ENCODE measurements around the gene IGFLR1.

Gene IGFLR1

DNA sequence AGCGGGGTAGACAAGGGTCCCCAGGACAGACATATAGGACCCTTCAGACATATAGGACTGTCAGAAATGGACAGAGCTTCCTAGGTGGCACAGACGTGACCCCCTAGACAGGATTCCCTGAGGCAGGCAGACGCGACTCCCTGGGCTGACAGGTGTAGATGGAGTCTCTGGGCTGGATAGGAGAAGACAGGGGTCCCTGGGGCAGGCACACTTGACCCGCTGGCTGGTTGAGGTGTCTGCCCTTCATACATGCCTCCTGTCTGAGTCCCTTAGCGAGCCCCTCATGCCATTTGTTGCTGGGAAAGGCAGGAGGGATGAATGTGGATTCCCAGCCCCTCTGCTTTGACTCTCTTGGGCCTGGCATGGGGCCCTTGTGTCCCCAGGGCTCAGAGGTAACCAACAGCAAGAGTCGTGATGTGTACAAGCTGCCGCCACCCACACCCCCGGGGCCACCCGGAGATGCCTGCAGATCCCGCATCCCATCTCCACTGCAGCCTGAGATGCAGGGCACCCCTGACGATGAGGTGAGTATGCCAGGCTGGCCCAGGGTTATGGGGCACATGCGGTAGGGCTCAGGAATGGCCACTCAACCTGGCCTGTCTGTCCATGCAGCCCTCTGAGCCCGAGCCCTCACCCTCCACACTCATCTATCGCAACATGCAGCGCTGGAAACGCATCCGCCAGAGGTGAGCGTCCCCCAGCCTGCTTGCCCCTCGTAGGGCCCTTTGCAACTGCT is 11.6 kb upstream of the IGFLR1 start:
- no peaks in the 10 kb centered on the region for H3K9me3 ChIP-seq (ENCODE audit: control insufficient read depth, insufficient read depth, low read length)
- H3K36me3 ChIP-seq (ENCODE audit: control insufficient read depth, insufficient read depth, low read length): peaks cover 8% of the 10 kb centered on the region; the same call in 1 of the 2 replicates
- H3K27ac ChIP-seq (ENCODE audit: low read depth, low read length): no peak overlapping the region
- H3K9ac ChIP-seq (ENCODE audit: low read depth, low read length): no peak overlapping the region
- H3K4me1 ChIP-seq (ENCODE audit: control insufficient read depth, insufficient read depth, low read length): peaks cover 9% of the 10 kb centered on the region; the same call in 1 of the 2 replicates
- peaks cover 3% of the 10 kb centered on the region; the same call in 1 of the 2 replicates for H3K27me3 ChIP-seq (ENCODE audit: control insufficient read depth, insufficient read depth, low read length)
- no peak overlapping the region for H3K4me3 ChIP-seq (ENCODE audit: low read depth, low read length)

DNA sequence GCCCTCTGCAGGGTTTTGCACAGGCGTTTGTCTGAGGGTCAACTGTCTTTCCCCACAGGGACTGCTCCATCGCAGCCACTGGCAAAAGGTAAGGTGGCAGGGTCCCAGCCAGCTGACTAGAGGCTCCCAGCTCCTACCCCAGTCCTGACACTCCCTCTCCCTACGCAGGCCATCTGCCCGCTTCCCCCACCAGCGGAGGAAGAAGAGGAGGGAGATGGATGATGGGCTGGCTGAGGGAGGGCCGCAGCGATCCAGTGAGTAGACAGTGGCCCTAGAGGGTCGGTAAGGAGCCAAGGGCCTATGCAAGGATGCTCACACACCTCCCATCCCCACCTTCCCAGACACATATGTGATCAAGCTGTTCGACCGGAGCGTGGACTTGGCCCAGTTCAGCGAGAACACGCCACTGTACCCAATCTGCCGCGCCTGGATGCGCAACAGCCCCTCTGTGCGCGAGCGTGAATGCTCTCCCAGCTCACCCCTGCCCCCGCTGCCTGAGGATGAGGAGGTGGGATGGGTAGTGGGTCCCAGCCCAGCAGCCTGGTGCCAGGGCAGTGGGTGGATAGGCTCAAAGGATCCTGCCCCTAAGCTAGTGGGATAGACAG is 10.6 kb upstream of the IGFLR1 start:
- H3K9ac ChIP-seq (ENCODE audit: low read depth, low read length): no peak overlapping the region
- no peaks in the 10 kb centered on the region for H3K9me3 ChIP-seq (ENCODE audit: control insufficient read depth, insufficient read depth, low read length)
- H3K4me3 ChIP-seq (ENCODE audit: low read depth, low read length): no peak overlapping the region
- H3K27ac ChIP-seq (ENCODE audit: low read depth, low read length): no peak overlapping the region
- H3K27me3 ChIP-seq (ENCODE audit: control insufficient read depth, insufficient read depth, low read length): peaks cover 3% of the 10 kb centered on the region; the same call in 1 of the 2 replicates
- H3K36me3 ChIP-seq (ENCODE audit: control insufficient read depth, insufficient read depth, low read length): peaks cover 8% of the 10 kb centered on the region; the same call in 1 of the 2 replicates
- H3K4me1 ChIP-seq (ENCODE audit: control insufficient read depth, insufficient read depth, low read length): peaks cover 9% of the 10 kb centered on the region; the same call in 1 of the 2 replicates

DNA sequence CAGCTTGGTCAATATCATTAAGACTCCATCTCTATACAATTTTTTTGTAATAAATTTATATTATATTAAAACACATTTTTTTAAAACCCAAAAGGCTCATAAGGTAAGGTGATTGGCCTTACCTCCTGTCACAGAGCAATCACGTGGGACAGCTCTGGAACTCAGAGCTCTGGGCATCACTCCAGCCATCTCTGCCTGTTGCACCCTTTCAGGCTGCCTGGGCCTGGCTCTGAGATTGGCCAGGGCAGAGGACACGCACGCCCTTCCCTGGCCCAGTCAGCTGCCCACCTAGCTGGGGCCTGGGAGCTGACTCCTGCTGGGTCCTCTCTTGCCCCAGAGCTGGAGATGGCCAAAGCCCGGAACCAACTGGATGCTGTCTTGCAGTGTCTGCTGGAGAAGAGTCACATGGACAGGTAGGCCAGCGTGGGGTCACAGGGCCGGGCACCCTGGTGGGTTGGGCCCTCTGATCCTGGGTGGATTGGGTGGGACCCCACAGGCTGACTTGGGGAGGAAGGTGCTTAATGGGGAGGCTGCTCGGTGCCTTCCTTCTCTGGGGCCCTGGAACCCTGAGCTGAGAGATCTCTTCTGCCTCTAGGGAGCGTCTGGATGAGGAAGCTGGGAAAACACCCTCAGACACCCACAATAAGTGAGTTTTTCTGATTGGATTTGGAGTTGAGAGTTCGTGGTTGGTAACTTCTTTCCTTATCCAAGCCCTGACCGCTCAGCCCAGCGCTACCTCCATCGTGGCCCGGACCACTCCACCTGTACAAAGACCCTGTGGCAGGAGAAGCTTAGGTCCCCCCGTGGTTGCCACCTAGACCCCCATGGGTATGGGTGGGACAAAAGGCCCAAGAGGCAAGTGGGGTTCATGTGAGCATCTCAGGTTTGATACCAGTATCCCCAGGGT is 9.8 kb upstream of the IGFLR1 start:
- H3K27me3 ChIP-seq (ENCODE audit: control insufficient read depth, insufficient read depth, low read length): peaks cover 3% of the 10 kb centered on the region; the same call in 1 of the 2 replicates
- no peaks in the 10 kb centered on the region for H3K9me3 ChIP-seq (ENCODE audit: control insufficient read depth, insufficient read depth, low read length)
- H3K4me1 ChIP-seq (ENCODE audit: control insufficient read depth, insufficient read depth, low read length): peaks cover 7% of the 10 kb centered on the region; the same call in 1 of the 2 replicates
- no peak overlapping the region for H3K4me3 ChIP-seq (ENCODE audit: low read depth, low read length)
- H3K27ac ChIP-seq (ENCODE audit: low read depth, low read length): no peak overlapping the region
- H3K36me3 ChIP-seq (ENCODE audit: control insufficient read depth, insufficient read depth, low read length): peaks cover 8% of the 10 kb centered on the region; the same call in 1 of the 2 replicates
- no peak overlapping the region for H3K9ac ChIP-seq (ENCODE audit: low read depth, low read length)

DNA sequence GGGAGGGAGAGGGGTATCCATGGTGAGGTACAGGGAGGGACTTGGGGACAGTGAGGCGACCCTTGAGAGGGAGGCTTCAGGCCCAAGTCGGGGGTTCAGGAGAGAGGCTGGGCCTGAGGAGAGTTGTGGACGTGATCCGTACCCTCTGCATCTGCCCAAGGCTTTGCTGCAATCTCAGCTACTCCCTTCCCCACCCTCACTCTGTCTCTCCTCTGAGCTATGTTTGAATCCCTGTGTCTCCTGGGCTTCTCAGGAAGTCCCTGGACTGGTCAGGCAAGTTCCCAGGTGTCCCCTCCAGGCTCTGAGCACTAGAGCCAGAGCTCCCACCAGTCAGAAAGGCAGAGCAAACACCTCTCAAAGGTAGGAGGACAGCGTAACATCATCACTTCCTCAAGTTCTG is 7.9 kb upstream of the IGFLR1 start:
- no peak overlapping the region for H3K4me3 ChIP-seq (ENCODE audit: low read depth, low read length)
- peaks cover 2% of the 10 kb centered on the region; the same call in 1 of the 2 replicates for H3K27me3 ChIP-seq (ENCODE audit: control insufficient read depth, insufficient read depth, low read length)
- no peak overlapping the region for H3K9ac ChIP-seq (ENCODE audit: low read depth, low read length)
- H3K9me3 ChIP-seq (ENCODE audit: control insufficient read depth, insufficient read depth, low read length): no peaks in the 10 kb centered on the region
- H3K27ac ChIP-seq (ENCODE audit: low read depth, low read length): no peak overlapping the region
- H3K4me1 ChIP-seq (ENCODE audit: control insufficient read depth, insufficient read depth, low read length): no peaks in the 10 kb centered on the region; the same call in 1 of the 2 replicates
- H3K36me3 ChIP-seq (ENCODE audit: control insufficient read depth, insufficient read depth, low read length): peaks cover 8% of the 10 kb centered on the region; the same call in 1 of the 2 replicates

DNA sequence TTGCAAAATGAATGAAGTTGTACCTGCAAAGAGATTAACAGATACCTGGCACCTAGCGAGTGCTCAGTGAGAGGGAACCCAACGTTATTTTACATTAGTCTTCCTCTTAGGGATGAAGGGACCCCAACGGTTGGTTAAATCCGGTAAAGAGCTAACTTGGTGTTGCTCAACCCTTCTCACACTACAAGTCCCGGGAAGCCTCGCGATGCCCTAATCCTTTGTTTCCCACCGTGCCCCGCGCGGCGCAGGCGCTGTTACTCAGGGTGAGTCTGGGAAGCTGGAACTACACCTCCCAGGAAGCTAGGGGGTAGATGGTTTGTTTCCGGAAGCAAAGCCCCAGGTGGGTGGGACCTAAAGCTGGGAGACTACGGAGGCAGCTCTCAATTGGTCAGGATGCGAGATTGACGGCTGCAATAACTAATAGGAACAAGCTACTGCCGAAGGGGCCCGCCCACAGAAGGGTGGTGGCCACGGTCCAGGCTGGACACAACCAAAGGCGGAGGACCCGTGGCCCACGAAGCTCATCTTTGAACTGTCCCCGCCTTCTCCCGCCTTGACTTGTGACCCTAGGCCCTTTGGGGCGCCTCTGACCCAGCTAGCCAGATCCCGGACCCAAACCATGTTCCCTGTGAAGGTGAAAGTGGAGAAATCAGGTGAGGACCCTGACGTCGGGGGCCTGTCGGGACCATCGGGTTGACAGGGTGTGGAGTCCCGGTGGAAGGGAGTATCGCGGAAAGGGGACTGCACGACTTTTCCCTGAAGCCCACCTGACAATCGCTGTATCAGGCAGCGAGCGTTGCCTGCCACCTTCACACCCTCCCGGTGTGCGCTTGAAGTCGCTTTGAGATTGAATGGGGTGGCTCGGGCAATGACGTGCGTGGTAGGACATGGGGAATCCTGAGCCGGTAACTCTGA is 6.1 kb upstream of the IGFLR1 start, which contains the start of gene LIN37:
Gene LIN37, plus strand, starts transcription at position 471 of the 915 bp plus-strand sequence. Its CDS starts 149 bp downstream, at position 620.
- no peaks in the 10 kb centered on the region for H3K27me3 ChIP-seq (ENCODE audit: control insufficient read depth, insufficient read depth, low read length)
- peak within 1 kb of the TSS; percentile 65 for H3K27ac ChIP-seq (ENCODE audit: low read depth, low read length)
- H3K9me3 ChIP-seq (ENCODE audit: control insufficient read depth, insufficient read depth, low read length): no peaks in the 10 kb centered on the region
- H3K4me3 ChIP-seq (ENCODE audit: low read depth, low read length): peak within 1 kb of the TSS; percentile 96
- peaks cover 8% of the 10 kb centered on the region; the same call in 1 of the 2 replicates for H3K36me3 ChIP-seq (ENCODE audit: control insufficient read depth, insufficient read depth, low read length)
- H3K9ac ChIP-seq (ENCODE audit: low read depth, low read length): peak within 1 kb of the TSS; percentile 52; the same call in 1 of the 2 replicates
- H3K4me1 ChIP-seq (ENCODE audit: control insufficient read depth, insufficient read depth, low read length): no peaks in the 10 kb centered on the region

DNA sequence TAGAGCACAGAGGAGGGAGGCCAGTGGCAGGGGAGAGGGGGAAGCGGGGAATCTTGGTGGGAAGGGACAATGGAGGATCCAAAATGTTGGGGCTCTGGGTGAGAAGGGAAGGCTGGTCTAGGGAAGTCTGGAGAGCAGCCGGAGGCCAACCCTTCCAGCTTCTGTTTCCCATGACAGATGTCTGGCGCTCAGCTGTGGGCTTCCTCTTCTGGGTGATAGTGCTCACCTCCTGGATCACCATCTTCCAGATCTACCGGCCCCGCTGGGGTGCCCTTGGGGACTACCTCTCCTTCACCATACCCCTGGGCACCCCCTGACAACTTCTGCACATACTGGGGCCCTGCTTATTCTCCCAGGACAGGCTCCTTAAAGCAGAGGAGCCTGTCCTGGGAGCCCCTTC is 4.3 kb upstream of the IGFLR1 start:
- Histone ChIP-seq H3K36me3 (ENCODE audit: control insufficient read depth, insufficient read depth, low read length) (no peaks in the 10 kb centered on the region; the same call in 1 of the 2 replicates), H3K9ac (ENCODE audit: low read depth, low read length) (no peak overlapping the region), H3K9me3 (ENCODE audit: control insufficient read depth, insufficient read depth, low read length) (no peaks in the 10 kb centered on the region), H3K27me3 (ENCODE audit: control insufficient read depth, insufficient read depth, low read length) (no peaks in the 10 kb centered on the region), H3K27ac (ENCODE audit: low read depth, low read length) (no peak overlapping the region), H3K4me1 (ENCODE audit: control insufficient read depth, insufficient read depth, low read length) (no peaks in the 10 kb centered on the region), H3K4me3 (ENCODE audit: low read depth, low read length) (peak overlapping the region; percentile 75)

DNA sequence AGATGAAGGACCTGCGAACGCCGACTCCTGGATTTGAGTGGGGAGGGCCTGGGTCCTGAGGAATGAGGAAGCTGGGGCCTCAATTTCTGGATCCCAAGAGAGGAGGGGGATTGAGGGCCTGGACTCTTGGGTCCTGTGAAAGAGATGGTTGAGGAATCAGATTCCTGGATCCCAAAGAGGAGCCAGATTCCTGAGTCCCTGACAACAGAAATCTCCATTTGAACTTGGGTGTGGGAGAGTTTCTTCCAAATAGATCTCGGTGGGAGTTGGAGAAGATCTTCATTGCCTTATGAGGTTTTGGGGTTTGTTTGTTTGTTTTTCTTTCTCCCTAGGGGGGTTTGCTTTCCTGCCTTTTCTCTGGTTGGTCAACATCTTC is 3.8 kb upstream of the IGFLR1 start:
- H3K4me3 ChIP-seq (ENCODE audit: low read depth, low read length): peak overlapping the region; percentile 75
- H3K9me3 ChIP-seq (ENCODE audit: control insufficient read depth, insufficient read depth, low read length): no peaks in the 10 kb centered on the region
- H3K27ac ChIP-seq (ENCODE audit: low read depth, low read length): peak overlapping the region; percentile 99
- no peaks in the 10 kb centered on the region; the same call in 1 of the 2 replicates for H3K36me3 ChIP-seq (ENCODE audit: control insufficient read depth, insufficient read depth, low read length)
- H3K9ac ChIP-seq (ENCODE audit: low read depth, low read length): no peak overlapping the region; the same call in 1 of the 2 replicates
- H3K4me1 ChIP-seq (ENCODE audit: control insufficient read depth, insufficient read depth, low read length): no peaks in the 10 kb centered on the region
- H3K27me3 ChIP-seq (ENCODE audit: control insufficient read depth, insufficient read depth, low read length): no peaks in the 10 kb centered on the region

DNA sequence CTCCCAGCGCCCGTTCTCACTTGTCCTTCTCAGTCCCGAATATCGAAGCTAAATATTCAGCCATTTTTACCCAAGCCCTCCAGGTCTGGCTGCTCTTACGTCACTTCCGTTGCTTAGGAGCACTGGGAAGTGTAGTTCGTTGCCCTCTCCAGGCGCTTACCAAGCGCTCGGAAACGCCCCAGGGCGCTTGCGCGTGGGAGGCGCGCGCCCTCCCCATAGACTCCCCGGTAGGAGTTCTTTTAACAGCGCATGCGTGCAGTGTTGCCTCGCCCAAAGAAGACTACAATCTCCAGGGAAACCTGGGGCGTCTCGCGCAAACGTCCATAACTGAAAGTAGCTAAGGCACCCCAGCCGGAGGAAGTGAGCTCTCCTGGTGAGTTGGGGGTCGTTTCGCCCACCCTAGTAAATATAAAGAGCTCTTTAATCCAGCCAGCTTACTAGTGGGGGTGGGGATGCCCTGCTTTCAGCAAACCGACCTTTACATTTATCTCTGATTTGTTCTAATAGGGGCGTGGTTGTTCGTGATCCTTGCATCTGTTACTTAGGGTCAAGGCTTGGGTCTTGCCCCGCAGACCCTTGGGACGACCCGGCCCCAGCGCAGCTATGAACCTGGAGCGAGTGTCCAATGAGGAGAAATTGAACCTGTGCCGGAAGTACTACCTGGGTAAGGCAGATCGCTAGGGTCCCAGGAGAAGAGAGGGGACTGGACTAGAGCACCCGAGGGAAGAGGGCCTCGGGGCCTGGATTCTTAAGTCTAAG is 3.3 kb upstream of the IGFLR1 start, which contains the start of the genes PSENEN and U2AF1L4:
Gene PSENEN, plus strand, starts transcription at position 324 of the 759 bp plus-strand sequence. Its CDS starts 280 bp downstream, at position 604.
Gene U2AF1L4, minus strand, starts transcription at position 91 of the 759 bp plus-strand sequence. Its CDS starts 27 bp downstream, at position 64.
- Histone ChIP-seq H3K9ac (ENCODE audit: low read depth, low read length) (peak within 1 kb of the TSS; percentile 75), H3K27me3 (ENCODE audit: control insufficient read depth, insufficient read depth, low read length) (no peaks in the 10 kb centered on the region), H3K4me1 (ENCODE audit: control insufficient read depth, insufficient read depth, low read length) (no peaks in the 10 kb centered on the region), H3K36me3 (ENCODE audit: control insufficient read depth, insufficient read depth, low read length) (no peaks in the 10 kb centered on the region; the same call in 1 of the 2 replicates), H3K27ac (ENCODE audit: low read depth, low read length) (peak within 1 kb of the TSS; percentile 99), H3K9me3 (ENCODE audit: control insufficient read depth, insufficient read depth, low read length) (no peaks in the 10 kb centered on the region), H3K4me3 (ENCODE audit: low read depth, low read length) (peak within 1 kb of the TSS; percentile 75)

Data from HUES48 (cell line).